Small intestine (tissue), 7 donors: Measurements from ENCODE around the gene MTUS2. TPM values are rescaled to one million over a fixed set of nuclear protein-coding genes. Genes with fewer than 3 reads are reported as not detected.

Source experiments
- DNase-seq, 2 donors: peaks; one replicate each; pipeline versions ENCODE4 v3.0.0 to v3.0.0-alpha.2; 2013
- FAIRE-seq: peaks from 2 replicates; lab custom pipeline; 2012; peaks lifted over from hg19 to GRCh38; lab: Jason Lieb, UNC
- H3K27ac ChIP-seq, 3 donors: one replicate each; pipeline ENCODE4 v1.5.1; 2013; ENCODE audit warnings: low read length in 2 of 3, mild to moderate bottlenecking in 2 of 3, control low read depth in 1 of 3, inconsistent platforms in 1 of 3, low read depth in 1 of 3, moderate library complexity in 1 of 3
- H3K27me3 ChIP-seq, 3 donors: one replicate each; pipeline ENCODE4 v1.6.1; 2013; ENCODE audit warnings: low read length in 3 of 3, inconsistent platforms in 1 of 3; ENCODE audit not compliant: control insufficient read depth in 3 of 3, insufficient read depth in 3 of 3
- H3K36me3 ChIP-seq, 3 donors: one replicate each; pipeline ENCODE4 v1.6.1; 2013; ENCODE audit warnings: low read length in 3 of 3, inconsistent platforms in 1 of 3, low read depth in 1 of 3, mild to moderate bottlenecking in 1 of 3, moderate library complexity in 1 of 3; ENCODE audit not compliant: control insufficient read depth in 3 of 3, insufficient read depth in 2 of 3
- H3K4me1 ChIP-seq, 3 donors: one replicate each; pipeline ENCODE4 v1.6.1; 2013; ENCODE audit warnings: low read length in 2 of 3, inconsistent platforms in 1 of 3, low read depth in 1 of 3, mild to moderate bottlenecking in 1 of 3, moderate library complexity in 1 of 3; ENCODE audit not compliant: control insufficient read depth in 3 of 3, insufficient read depth in 2 of 3
- H3K4me3 ChIP-seq, 3 donors: one replicate each; pipeline ENCODE4 v1.5.1; 2013; ENCODE audit warnings: low read length in 3 of 3, control low read depth in 1 of 3, inconsistent platforms in 1 of 3, low read depth in 1 of 3, mild to moderate bottlenecking in 1 of 3, moderate library complexity in 1 of 3
- H3K9me3 ChIP-seq, 2 donors: one replicate each; pipeline ENCODE4 v1.6.1; 2013; ENCODE audit warnings: low read depth in 1 of 2, low read length in 1 of 2; ENCODE audit not compliant: control insufficient read depth in 2 of 2, insufficient read depth in 1 of 2
- WGBS, 3 donors: extraction: QIAGEN DNeasy Blood & Tissue Kit; methylation state at CpG; one replicate each; pipeline ENCODE4 v1.1.7; 2013; 5-methylcytosine and 5-hydroxymethylcytosine counted together
- polyA plus RNA-seq, 4 donors: library from polyadenylated mRNA; stranded (reverse) in 3 of 4; unstranded in 1 of 4; fragments of 200-250 nt in 3 of 4; fragments of 120-200 nt in 1 of 4; gene quantifications; one replicate each; pipeline versions ENCODE4 v1.2.1 to v1.2.3, GENCODE V29; 2013
- donor health status: healthy with polysubstance abuse.
- donor health status: control.
- donor health status: control.
- donor health status: Bipolar disorder and iron deficiency.
- donor health status: healthy.

MTUS2 gene
- polyA plus RNA-seq, 4 donors: under 0.01 to 0.53 (median 0.22) TPM

DNA sequence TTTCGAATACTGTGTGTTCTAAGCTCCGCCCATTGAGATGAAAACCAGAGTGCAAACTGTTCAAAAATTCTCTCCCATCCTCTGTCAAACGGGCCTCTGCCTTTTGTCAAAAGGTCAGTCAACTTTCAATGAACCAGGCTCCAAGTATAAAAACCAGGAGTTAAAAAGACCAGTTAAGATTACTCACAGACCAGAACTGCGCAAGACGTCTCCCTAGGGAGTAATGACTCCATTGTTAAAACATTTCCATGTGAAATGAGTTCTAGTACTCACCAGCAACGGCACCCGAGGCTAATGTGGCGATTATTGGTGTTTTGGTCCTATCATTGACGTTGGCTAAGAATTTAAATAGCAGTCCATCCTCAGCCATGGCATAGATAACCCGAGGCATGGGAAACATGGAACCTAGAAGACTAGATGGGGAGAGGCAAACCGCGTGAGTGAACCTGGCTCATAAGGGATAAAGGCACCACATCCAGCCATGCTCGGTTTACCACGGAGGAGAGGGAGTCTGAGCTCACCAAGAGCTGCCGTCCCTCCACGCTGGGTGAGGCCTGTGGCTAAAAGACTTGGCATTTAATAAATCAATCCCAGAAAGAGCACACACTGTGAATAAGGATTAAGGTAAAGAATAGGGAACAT, 702.0 kb downstream of the MTUS2 start:
- no peak overlapping the region for H3K27ac ChIP-seq
- H3K9me3 ChIP-seq: no peaks in the 10 kb centered on the region
- H3K4me1 ChIP-seq: no peaks in the 10 kb centered on the region
- 91 to 94% (median 94%) methylated on average over 16 of the region's 16 CpGs for WGBS, 3 donors
- FAIRE-seq (no peak), DNase-seq (no peak)
- peaks cover 2 to 68% (median 5%) of the 10 kb centered on the region in 3 donors for H3K36me3 ChIP-seq
- no peak overlapping the region for H3K4me3 ChIP-seq
- no peaks in the 10 kb centered on the region for H3K27me3 ChIP-seq

DNA sequence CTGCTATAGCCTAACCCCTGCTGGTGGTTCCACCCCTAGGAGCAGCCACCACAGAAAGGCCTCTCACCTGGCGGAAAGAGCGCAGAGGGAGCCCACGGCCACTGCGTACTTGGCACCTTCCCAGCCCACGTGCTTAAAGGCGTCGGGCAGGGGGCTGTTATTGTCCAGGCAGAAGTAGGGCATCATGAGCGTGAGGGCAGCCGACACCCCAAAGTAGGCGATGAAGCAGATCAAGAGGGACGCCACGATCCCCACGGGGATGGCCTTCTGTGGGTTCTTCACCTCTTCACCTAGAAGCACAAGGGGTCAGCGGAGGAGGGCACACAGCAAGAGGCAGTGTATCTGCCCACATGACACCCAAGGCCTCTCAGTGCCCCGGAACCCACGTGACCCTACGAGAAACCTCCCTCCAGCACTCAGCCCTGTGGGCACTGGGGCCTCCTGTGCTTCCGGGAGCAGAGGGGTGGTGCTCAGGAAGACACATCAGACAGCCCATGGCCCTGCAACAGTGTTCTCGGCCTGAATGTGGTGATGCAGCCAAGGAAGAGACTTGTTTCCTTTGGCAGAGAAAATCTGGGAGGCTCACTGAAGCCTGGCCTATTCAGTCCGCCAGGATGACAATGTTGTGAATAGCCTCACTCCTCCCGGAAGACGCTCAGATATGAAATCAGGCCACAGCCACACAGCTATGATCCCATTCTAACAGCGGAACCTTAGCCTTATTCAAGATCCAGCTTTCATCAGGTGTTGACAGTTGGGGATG, 703.2 kb downstream of the MTUS2 start:
- DNase-seq: no peak
- Histone ChIP-seq H3K27me3 (no peaks in the 10 kb centered on the region), H3K9me3 (no peaks in the 10 kb centered on the region), H3K27ac (no peak overlapping the region), H3K4me1 (no peaks in the 10 kb centered on the region), H3K36me3 (peaks cover 0 to 68% (median 7%) of the 10 kb centered on the region in 3 donors), H3K4me3 (no peak overlapping the region)
- FAIRE-seq: no peak
- 93 to 94% (median 94%) methylated on average over 23 of the region's 23 CpGs for WGBS, 3 donors

DNA sequence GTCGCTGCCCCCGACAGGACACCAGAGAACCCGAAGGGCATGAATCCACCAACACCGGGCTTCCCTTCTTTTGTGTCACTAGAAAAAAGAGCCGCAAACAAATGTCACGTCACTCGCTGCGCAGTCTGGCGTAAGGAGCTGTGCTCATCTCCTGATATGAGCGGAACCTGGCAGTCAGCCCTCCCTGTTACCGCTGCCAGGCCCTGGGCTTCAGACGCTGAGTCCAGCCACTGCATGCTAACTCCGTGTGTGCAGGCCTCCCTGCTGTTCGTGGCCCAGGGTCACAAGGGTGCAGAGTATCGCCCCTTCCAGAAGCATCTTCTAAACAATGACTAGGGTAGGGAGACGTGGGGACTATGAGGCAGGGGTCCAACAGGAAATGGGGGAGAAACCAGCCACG, 704.0 kb downstream of the MTUS2 start:
- no peak for DNase-seq

DNA sequence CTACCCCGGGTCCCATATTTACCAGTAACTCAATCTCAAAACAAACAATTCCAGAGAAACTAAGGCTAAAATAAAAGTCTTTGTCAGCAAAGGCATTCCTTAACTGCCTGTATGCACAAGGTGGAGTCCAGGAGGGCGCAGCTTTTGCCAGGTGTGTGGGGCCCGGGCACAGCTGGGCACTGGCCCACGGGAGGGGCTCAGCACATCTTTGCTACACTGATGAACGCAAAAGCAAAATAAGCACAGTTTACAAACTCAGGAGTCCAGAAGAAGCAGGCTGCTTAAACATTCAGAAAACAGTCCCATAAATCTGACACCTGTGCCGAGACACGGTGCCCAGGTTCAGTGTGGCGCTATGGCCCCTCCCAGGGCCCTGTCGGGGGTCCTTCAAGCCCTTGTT, 704.5 kb downstream of the MTUS2 start:
- DNase-seq (no peak), FAIRE-seq (no peak)
- Histone ChIP-seq H3K36me3 (peaks cover 0 to 66% (median 7%) of the 10 kb centered on the region in 3 donors), H3K4me3 (no peak overlapping the region), H3K9me3 (no peaks in the 10 kb centered on the region), H3K4me1 (no peaks in the 10 kb centered on the region), H3K27me3 (no peaks in the 10 kb centered on the region), H3K27ac (no peak overlapping the region)
- 89 to 92% (median 92%) methylated on average over 9 of the region's 9 CpGs for WGBS, 3 donors

More for the DNA sequence above, 704.0 kb downstream of the MTUS2 start:
- H3K9me3 ChIP-seq: no peaks in the 10 kb centered on the region
- H3K4me1 ChIP-seq: no peaks in the 10 kb centered on the region
- WGBS, 3 donors: 90 to 92% (median 91%) methylated on average over 17 of the region's 17 CpGs
- peaks cover 0 to 65% (median 7%) of the 10 kb centered on the region in 3 donors for H3K36me3 ChIP-seq
- H3K27me3 ChIP-seq: no peaks in the 10 kb centered on the region
- H3K27ac ChIP-seq: no peak overlapping the region
- H3K4me3 ChIP-seq: no peak overlapping the region
- FAIRE-seq: no peak

- FAIRE-seq: no peak
- H3K36me3 ChIP-seq: peaks cover 0 to 69% (median 7%) of the 10 kb centered on the region in 3 donors
- H3K9me3 ChIP-seq: no peaks in the 10 kb centered on the region
- no peaks in the 10 kb centered on the region for H3K4me1 ChIP-seq
- H3K4me3 ChIP-seq: no peak overlapping the region
- H3K27ac ChIP-seq: no peak overlapping the region
- H3K27me3 ChIP-seq: no peaks in the 10 kb centered on the region
- no peak for DNase-seq
- WGBS, 3 donors: 94 to 99% (median 96%) methylated on average over 5 to 7 of the region's 7 CpGs
Measured at GRCh38 chr13:29525757-29526156, 705.6 kb downstream of the MTUS2 start.

- Histone ChIP-seq H3K9me3 (no peaks in the 10 kb centered on the region), H3K4me1 (no peaks in the 10 kb centered on the region), H3K27me3 (no peaks in the 10 kb centered on the region), H3K36me3 (peaks cover 0 to 68% (median 7%) of the 10 kb centered on the region in 3 donors), H3K27ac (no peak overlapping the region), H3K4me3 (no peak overlapping the region)
- DNase-seq (no peak), FAIRE-seq (no peak)
- WGBS, 3 donors: 96 to 97% (median 96%) methylated on average over 14 of the region's 14 CpGs
Measured at GRCh38 chr13:29526741-29527140, 706.6 kb downstream of the MTUS2 start.

- no peaks in the 10 kb centered on the region for H3K27me3 ChIP-seq
- peaks cover 0 to 63% (median 7%) of the 10 kb centered on the region in 3 donors for H3K36me3 ChIP-seq
- no peak for DNase-seq
- no peaks in the 10 kb centered on the region for H3K4me1 ChIP-seq
- no peak for FAIRE-seq
- no peak overlapping the region for H3K27ac ChIP-seq
- WGBS, 3 donors: 93 to 95% (median 95%) methylated on average over 8 of the region's 8 CpGs
- H3K4me3 ChIP-seq: no peak overlapping the region
- H3K9me3 ChIP-seq: no peaks in the 10 kb centered on the region
Measured at GRCh38 chr13:29527511-29527910, 707.4 kb downstream of the MTUS2 start.

DNA sequence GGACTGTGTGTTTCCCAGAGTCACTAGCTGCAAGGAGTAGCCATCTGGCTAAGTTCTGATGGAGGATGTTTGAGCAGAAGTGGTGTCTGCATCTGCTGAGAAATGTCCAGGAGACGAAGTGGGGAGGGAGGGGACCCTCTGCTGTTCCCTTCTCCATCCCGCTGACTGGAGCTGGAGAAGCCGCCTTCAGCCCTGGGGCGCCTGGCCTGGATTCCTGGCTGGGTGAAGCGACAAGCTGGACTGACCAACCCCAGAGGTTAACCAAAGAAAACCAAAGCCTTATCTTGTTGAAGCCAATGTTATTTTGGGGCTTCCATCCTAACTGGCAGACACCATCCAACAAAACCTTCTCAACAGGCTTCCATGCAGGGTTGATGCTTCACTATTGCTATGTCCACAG, 707.8 kb downstream of the MTUS2 start:
- H3K4me1 ChIP-seq: no peaks in the 10 kb centered on the region
- no peaks in the 10 kb centered on the region for H3K9me3 ChIP-seq
- H3K27ac ChIP-seq: no peak overlapping the region
- no peaks in the 10 kb centered on the region for H3K27me3 ChIP-seq
- DNase-seq (no peak), FAIRE-seq (no peak)
- no peak overlapping the region for H3K4me3 ChIP-seq
- peaks cover 0 to 64% (median 4%) of the 10 kb centered on the region in 3 donors for H3K36me3 ChIP-seq
- WGBS, 3 donors: 95 to 96% (median 96%) methylated on average over 5 of the region's 5 CpGs
